ENCODE results near the gene PDE6G.
"Not testable (repeated sequence)": the region's sequence is repeated elsewhere in the genome, so short reads cannot be mapped to it uniquely, and the experiment has no call there.

The PDE6G gene

DNA sequence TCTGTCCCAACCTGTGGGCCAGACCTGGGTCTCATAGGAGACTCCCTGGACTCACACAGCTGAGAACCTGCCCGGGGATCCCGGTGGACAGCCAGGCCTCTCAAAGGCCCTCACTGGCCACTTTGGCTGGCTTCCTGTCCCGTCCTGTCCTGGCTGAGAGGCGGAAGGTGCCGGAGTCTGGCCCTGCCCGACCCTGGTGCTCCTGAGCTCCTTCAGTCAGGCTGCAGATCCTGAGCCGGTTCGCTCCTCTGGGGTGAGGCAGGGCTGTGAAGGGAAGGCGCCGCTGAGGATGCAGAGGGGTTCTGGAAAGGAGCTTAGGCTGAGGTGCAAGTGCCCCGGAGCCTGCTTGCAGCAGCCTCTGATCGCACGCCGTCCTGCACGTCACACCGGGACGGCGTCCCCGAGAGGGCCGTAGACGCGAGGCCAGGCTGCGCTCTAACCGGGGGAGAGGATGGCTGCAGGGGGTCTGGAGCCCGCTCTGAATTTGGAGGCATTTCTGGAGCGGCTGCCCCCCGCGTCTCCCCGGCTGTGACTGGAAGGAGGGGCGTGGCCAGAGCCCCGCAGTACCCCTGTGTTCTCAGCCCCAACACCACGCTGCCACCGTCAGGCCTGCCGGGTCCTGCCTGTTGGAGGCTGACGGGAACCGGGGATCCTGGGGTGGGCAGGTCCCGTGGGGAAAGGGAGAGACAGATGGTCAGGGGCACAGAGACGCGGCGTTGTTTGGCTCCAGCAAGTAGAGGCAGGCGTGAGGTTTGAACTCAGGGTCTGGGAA, 31.6 kb upstream of the PDE6G start:
- DNase-seq (ENCODE audit: low spot score), result no peak

DNA sequence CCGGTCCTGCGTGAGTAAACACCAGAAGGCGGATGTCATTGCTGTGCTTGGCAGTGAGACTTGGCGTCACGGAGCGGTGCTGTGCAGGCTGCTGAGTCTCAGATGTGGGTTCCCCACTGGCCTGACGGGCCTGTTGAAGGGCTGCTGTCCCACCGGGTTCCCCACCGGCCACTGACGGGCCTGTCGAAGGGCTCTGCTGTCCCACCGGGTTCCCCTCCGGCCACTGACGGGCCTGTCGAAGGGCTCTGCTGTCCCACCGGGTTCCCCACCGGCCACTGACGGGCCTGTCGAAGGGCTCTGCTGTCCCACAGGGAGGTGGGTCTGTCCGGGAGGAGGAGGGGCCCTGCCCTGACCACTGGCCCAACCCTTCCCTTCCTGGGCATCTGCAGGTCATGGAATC, 30.3 kb upstream of the PDE6G start:
- DNase-seq (ENCODE audit: low spot score), result no peak

DNA sequence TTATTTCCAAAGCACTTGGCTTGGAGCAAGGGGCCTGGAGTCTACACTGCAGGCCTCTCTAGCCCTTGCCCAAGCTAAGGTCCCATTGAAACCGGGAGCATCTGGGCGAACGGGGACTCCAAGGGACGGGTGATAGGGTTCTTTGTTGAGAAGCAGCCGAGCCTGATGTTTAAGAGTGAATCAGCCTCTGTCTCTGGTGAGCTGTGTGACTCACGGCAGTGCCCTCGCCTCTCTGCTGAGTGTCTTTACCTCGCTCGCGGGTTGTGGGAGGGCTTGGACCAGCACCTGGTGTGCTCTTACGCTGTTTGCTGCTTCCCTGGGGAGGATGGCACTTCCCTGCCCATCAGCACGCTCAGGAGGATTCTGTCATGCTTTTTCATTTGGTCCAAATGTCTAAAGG, 28.8 kb upstream of the PDE6G start:
- DNase-seq (ENCODE audit: low spot score), result no peak

DNA sequence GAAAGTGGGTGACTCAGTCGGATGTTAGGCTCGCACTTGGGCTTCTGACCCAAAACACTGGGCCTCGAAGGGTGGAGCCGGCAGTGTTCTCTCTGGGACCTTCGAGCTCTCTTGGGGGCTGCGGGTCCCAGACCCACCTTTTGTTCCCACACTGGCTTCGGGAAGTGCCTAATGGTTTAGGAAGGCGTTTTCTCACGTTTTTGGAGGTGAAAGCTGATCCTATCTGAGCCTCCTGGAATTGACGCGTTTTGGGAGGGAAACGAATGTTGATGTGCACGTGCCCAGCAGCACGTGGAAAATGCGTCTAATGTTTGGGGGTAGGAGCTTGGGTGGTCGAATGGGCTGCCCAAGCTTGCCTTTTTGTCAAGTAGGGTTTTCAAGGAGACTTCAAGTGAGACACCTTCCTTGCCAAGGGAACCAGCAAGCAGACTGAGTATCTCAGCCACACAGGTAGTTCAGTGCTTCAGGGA, 28.1 kb upstream of the PDE6G start:
- no peak for DNase-seq (ENCODE audit: low spot score)

- DNase-seq (ENCODE audit: low spot score), result peak; percentile 96
Observed at GRCh38 chr17:81683584-81684441, 27.5 kb upstream of the PDE6G start, which contains the start of the genes ARL16 and HGS. ARL16 (minus strand) TSS chr17:81683797; CDS start chr17:81683753, 44 bp downstream. HGS (plus strand) TSS chr17:81684011; CDS start chr17:81684067, 56 bp downstream.

DNA sequence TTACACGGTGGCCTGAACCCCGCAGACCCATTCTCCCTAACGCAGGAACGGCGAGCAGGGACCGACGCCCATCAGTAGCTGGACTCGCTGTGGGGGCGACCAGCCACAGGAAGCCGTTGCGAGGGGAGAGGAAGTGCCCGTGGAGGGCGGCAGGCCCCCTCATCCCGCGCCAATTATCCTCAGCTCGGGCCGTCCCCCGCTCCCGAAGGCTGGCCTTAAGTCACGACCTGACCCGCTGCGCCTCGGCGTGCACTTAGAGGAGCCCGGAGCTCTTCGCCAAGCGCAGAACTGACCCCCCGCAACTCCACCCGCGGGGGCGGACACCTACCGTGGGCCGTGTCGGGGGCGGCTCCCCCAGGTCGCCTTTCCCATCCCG, 26.9 kb upstream of the PDE6G start:
- no peak for DNase-seq (ENCODE audit: low spot score)

DNA sequence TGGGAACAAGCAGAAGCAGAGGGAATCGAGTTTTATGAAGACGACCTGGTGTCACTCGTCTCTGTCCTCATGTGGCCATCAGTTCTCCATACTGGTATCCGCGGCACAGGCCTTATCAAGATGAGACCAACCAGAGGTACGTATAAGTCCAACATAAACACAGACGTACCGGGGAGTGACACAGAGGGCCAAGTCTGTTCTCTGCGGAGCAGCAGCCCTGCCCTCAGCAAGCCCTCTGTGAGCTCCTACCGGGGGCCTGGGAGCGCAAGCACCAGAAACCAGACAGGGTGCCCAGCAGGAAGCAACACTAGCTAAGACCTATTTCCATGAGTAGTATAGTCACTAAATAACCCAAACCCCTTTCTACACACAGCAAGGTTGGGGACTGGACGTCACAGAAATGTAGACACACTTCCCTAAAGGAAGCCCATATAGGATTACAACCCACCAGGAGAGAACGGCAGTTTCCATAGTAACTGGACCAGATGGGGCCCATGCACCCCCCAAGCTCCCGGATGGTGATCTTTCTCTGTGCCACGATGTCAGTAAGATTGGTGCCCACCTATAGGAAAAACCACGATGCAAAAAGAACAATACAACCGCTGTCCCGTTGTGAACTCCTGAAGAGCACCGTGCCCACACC, 26.3 kb upstream of the PDE6G start:
- DNase-seq (ENCODE audit: low spot score), result no peak

- DNase-seq (ENCODE audit: low spot score), result no peak
Observed at GRCh38 chr17:81681672-81682071, 25.3 kb upstream of the PDE6G start.

DNA sequence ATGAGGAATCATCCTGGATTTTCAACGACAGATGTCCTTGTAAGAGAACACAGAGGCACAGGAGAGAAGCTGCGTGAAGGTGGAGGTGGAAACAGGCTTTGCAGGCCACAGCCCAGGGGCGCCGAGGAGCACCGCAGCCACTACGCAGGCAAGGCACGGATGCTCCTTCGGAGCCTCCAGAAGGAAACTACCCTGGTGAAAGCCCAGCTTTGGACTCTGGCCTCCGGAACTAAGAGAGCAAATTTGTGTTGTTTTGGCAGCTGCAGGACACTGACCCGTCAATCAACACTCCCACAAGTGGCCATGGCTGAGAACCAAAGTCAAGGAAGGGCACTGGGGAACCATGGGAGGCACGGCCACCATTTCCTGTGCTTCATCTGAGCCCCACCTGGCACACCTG, 23.8 kb upstream of the PDE6G start:
- DNase-seq (ENCODE audit: low spot score), result no peak

GRCh38 chr17:81676906-81677305, 20.6 kb upstream of the PDE6G start:
- no peak for DNase-seq (ENCODE audit: low spot score)

DNA sequence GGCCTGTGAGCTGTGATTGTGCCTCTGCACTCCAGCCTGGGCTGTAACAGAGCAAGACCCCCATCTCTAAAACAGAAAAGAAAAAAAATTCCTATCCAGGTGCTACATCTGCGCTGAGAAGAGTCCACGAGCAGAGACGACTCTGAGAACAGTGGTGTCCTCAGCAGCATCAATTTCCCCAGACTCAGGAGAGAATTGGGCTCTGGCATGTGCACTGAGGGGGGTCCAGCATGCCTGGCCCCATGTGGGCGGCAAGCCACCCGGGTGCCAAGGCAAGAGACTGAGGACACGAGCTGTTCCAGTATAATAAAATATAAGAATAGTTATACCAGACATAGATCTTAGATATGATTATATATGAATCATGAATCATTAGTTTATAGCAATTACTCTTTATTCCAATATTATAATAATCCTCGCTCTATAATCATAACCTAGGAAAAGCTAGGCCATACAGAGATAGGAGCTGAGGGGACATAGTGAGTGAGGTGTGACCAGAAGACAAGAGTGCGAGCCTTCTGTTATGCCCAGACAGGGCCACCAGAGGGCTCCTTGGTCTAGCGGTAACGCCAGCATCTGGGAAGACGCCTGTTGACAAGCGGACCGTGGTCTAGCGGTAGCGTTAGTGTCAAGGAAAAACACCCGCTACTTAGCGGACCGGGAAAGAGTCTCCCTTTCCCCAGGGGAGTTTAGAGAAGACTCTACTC, 19.3 kb upstream of the PDE6G start:
- DNase-seq (ENCODE audit: low spot score), result not testable (repeated sequence)

GRCh38 chr17:81673561-81674258, 17.4 kb upstream of the PDE6G start:
- no peak for DNase-seq (ENCODE audit: low spot score)

DNA sequence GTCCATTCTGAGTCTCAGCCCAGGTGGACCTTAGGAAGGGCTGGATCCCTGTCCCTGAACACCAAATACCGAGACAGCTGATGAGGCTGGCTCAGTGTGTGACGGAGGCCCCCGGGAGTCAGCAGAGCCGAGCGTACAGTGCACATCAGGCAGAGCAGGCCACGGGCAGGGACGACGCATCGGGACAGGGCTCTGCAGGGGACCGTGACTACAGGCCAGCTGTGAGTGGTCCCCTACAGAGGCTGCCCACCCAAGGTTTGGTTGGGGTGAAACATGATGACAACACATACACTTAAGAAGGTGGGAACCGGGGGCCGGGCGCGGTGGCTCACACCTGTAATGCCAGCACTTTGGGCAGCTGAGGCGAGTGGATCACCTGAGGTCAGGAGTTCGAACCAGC, 16.6 kb upstream of the PDE6G start:
- no peak for DNase-seq (ENCODE audit: low spot score)

- no peak for DNase-seq (ENCODE audit: low spot score)
Observed at GRCh38 chr17:81672504-81672903, 16.2 kb upstream of the PDE6G start.

GRCh38 chr17:81667754-81668153, 11.4 kb upstream of the PDE6G start:
- DNase-seq (ENCODE audit: low spot score), result no peak

DNA sequence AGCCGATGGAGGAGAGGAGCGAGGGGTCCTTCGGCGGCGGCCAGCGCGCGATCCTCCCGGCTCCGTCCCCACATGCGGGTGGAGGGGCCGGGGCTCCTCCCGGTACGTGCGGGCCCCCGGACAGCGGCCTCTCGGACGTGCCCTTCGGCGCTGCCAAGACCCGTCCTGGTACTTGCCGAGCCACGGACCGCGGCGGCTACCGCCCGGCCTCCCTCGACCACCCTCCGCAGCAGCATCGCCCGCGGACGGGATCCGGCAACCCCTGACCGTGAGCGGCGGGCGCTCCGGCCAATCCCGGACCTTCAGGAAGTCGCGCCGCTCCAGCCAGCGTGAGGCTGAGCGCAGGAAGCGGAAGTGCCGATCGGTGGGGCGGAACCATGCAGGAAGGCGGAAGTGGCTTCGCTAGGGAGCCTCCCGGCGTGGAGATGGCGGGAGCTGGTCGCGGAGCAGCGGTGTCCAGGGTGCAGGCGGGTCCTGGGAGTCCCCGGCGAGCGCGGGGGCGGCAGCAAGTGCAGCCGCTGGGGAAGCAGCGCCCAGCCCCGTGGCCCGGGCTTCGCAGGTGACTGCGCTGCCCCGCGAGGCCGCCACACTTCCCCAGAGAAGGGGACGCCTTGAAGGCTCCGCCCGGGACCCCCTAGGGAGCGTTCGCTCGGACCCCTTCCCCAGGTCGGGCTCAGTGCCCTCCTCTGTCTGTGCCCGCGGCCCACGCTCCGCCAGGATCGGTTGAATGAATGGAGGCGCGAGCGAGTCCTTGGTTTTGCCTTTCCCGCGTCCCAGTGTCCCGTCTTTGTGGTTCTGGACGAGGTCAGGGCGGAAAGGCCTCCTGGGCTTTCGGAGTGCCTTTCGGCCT, 10.2 kb upstream of the PDE6G start, which contains the start of the genes CCDC137 and OXLD1:
Gene CCDC137 (plus strand): TSS at position 396 of the 850 bp plus-strand sequence. CDS start 30 bp downstream, at position 426.
Gene OXLD1 (minus strand): TSS at position 264 of the 850 bp plus-strand sequence. CDS start 28 bp downstream, at position 236.
- DNase-seq (ENCODE audit: low spot score), result peak; percentile 92

DNA sequence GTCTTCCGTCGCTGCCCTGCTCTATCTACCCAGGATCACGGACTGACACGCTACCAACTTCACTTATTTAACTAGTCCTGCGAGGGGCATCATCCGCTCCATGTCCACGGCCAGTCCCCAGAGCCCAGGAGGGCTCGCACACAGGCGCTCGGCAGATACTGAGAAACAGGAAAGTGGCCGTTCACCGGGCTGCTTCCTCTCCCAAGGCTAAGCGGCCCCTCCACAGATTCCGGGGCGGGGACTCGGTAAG, 9.7 kb upstream of the PDE6G start:
- DNase-seq (ENCODE audit: low spot score), result no peak

GRCh38 chr17:81665205-81666091, 9.1 kb upstream of the PDE6G start:
- no peak for DNase-seq (ENCODE audit: low spot score)

- no peak for DNase-seq (ENCODE audit: low spot score)
Observed at GRCh38 chr17:81664051-81664470, 7.7 kb upstream of the PDE6G start.
